Measurements from ENCODE around the gene CD81.

The CD81 gene

GRCh38 chr11:2377511-2378443 lies 667 bp downstream of the CD81 start:
- no peak for DNase-seq

- no peak for DNase-seq
Measured at GRCh38 chr11:2378527-2379210, 1.6 kb downstream of the CD81 start.

- no peak for DNase-seq
Measured at GRCh38 chr11:2379466-2380174, 2.5 kb downstream of the CD81 start.

- DNase-seq: no peak
Measured at GRCh38 chr11:2380396-2380795, 3.3 kb downstream of the CD81 start.

- DNase-seq: no peak
Measured at GRCh38 chr11:2380807-2381350, 3.8 kb downstream of the CD81 start.

- DNase-seq: no peak
Measured at GRCh38 chr11:2381494-2382128, 4.5 kb downstream of the CD81 start.

- DNase-seq: no peak
Measured at GRCh38 chr11:2382129-2382517, 5.0 kb downstream of the CD81 start.

GRCh38 chr11:2382936-2383851 lies 6.1 kb downstream of the CD81 start:
- DNase-seq: no peak

- no peak for DNase-seq
Measured at GRCh38 chr11:2383852-2384804, 7.0 kb downstream of the CD81 start.

- no peak for DNase-seq
Measured at GRCh38 chr11:2385156-2386151, 8.3 kb downstream of the CD81 start.

GRCh38 chr11:2386591-2386990 lies 9.5 kb downstream of the CD81 start:
- no peak for DNase-seq

GRCh38 chr11:2387266-2387987 lies 10.3 kb downstream of the CD81 start:
- DNase-seq: no peak

GRCh38 chr11:2388431-2389376 lies 11.6 kb downstream of the CD81 start:
- no peak for DNase-seq

GRCh38 chr11:2389377-2390026 lies 12.4 kb downstream of the CD81 start:
- DNase-seq: no peak

GRCh38 chr11:2390091-2390724 lies 13.1 kb downstream of the CD81 start:
- no peak for DNase-seq

- DNase-seq: no peak
Measured at GRCh38 chr11:2390725-2391151, 13.6 kb downstream of the CD81 start.

Data from GF-D8 (cell line).